ENCODE measurements around the gene POLR1A. TPM values are rescaled to one million over a fixed set of nuclear protein-coding genes. Genes with fewer than 3 reads are reported as not detected.

Gene POLR1A
- total RNA-seq, 1 experiment from 2014 or later = 29.7 TPM

DNA sequence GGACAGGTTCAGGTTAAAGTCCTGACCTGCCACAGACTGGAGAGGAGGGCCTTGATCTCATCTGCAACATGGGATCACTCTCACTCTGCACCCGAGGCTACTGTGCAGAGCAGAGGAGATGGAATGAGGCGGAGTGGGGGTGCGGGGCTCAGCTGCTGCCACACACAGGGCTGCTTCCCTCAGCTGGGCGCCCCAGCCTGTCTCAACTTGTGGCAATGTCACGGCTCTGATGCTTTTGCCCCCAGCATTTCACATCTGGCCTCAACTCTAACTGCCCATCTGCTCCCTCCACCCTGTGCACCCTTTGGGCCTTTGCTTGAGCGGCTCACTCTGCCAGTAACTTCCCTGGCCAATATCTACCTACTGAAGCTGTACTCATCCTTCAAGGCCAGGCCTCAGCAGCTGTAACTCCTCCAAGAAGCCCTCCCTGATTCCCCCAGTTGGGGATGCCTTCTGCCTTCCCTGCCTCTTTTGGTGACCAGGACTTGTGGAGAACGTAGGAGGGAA lies 70.3 kb downstream of the POLR1A start:
- no peaks in the 10 kb centered on the region for H3K9me2 ChIP-seq (ENCODE audit: insufficient read depth)
- TF ChIP-seq, protein P1, sequence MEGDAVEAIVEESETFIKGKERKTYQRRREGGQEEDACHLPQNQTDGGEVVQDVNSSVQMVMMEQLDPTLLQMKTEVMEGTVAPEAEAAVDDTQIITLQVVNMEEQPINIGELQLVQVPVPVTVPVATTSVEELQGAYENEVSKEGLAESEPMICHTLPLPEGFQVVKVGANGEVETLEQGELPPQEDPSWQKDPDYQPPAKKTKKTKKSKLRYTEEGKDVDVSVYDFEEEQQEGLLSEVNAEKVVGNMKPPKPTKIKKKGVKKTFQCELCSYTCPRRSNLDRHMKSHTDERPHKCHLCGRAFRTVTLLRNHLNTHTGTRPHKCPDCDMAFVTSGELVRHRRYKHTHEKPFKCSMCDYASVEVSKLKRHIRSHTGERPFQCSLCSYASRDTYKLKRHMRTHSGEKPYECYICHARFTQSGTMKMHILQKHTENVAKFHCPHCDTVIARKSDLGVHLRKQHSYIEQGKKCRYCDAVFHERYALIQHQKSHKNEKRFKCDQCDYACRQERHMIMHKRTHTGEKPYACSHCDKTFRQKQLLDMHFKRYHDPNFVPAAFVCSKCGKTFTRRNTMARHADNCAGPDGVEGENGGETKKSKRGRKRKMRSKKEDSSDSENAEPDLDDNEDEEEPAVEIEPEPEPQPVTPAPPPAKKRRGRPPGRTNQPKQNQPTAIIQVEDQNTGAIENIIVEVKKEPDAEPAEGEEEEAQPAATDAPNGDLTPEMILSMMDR (conservative IDR thresholded peaks at IDR 0.05) = no peak
- no peak for TF ChIP-seq EZH2 (IDR thresholded peaks at IDR 0.05; ENCODE audit: low read depth)
- no peaks in the 10 kb centered on the region for H4K20me1 ChIP-seq (ENCODE audit: insufficient read depth)
- BruUV-seq (replicated peaks) = no TSS peak
- no peak overlapping the region for H3K27ac ChIP-seq
- H3K36me3 ChIP-seq (ENCODE audit: low read depth) = peaks cover 24% of the 10 kb centered on the region
- no peaks in the 10 kb centered on the region for H3K27me3 ChIP-seq (ENCODE audit: insufficient read depth, low read depth)
- ChIA-PET CTCF (interaction anchor here (0.6 kb wide), 1 partner anchor 147 kb away, joined by 3 read pairs; the partner anchor contains the start of gene ST3GAL5), POLR2A (ENCODE audit: unreplicated experiment) (no interaction called here)
- no peaks in the 10 kb centered on the region for H3K4me1 ChIP-seq (replicated peaks; ENCODE audit: insufficient read depth)
- no peak overlapping the region for H3K4me2 ChIP-seq
- no peak for DNase-seq
- no peak overlapping the region for H3K4me3 ChIP-seq
- intact Hi-C loops (cut with micrococcal nuclease; ENCODE audit: unreplicated experiment) = no loop called here
- H3K79me2 ChIP-seq (ENCODE audit: low read depth) = no peaks in the 10 kb centered on the region
- no peaks in the 10 kb centered on the region for H3F3A ChIP-seq (ENCODE audit: insufficient read depth, low read depth)
- H3K9me3 ChIP-seq (ENCODE audit: insufficient read depth, low read depth) = no peaks in the 10 kb centered on the region
- H2AFZ ChIP-seq = no peak overlapping the region

DNA sequence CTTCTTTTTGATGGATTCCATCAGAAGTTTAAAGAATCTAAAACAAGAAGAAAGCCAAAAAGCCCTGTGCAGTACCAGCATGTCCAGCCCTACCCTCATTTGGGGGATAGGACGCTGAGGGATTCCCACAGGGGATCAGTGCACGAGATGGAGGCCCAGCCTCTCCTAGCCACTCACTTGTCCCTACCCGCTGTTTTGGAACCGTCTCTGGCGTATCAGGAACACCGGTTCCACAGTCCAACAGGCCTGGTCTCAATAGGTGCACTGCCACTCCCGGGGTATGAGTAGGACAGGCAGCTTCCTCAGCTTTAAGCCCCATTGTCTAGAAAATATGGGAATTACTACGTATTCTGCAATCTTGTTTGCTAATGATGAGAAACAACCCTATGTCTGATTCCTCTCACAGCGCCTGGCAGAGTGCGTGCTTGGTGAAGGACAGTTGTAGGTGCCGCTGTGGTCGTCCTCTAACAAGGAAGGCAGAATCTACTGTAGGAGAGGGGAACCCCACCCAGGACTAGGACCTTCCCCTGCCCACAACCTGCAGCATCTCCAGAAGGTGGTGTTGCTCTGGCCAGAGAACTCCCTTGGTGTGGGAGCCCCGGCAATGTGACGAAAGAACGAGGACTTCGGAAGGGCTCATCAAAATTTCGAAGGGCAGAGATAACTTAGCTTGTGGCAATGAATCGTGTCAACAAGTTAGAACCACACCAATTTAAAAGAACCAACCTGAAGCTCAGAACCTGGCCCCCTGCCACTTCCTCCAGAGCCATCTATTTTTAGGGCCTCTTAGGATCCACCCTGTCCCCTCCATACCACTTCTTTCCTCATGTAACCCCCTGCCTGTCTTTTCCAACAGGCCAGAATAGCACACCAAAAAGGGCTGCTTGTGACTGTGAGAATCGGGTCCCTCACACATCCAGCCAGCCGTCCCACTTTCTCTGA lies 71.7 kb downstream of the POLR1A start:
- no peaks in the 10 kb centered on the region for H3K27me3 ChIP-seq (ENCODE audit: insufficient read depth, low read depth)
- H3K9me3 ChIP-seq (ENCODE audit: insufficient read depth, low read depth) = no peaks in the 10 kb centered on the region
- POLR2A ChIA-PET (ENCODE audit: unreplicated experiment) = no interaction called here
- no peak overlapping the region for H3K4me2 ChIP-seq
- H3K4me3 ChIP-seq = no peak overlapping the region
- H2AFZ ChIP-seq = no peak overlapping the region
- H3K9me2 ChIP-seq (ENCODE audit: insufficient read depth) = no peaks in the 10 kb centered on the region
- intact Hi-C loops (cut with micrococcal nuclease; ENCODE audit: unreplicated experiment) = no loop called here
- BruUV-seq (replicated peaks) = no TSS peak
- no peaks in the 10 kb centered on the region for H3K79me2 ChIP-seq (ENCODE audit: low read depth)
- no peaks in the 10 kb centered on the region for H4K20me1 ChIP-seq (ENCODE audit: insufficient read depth)
- DNase-seq = no peak
- no peak for TF ChIP-seq EZH2 (IDR thresholded peaks at IDR 0.05; ENCODE audit: low read depth)
- TF ChIP-seq, protein P1 (conservative IDR thresholded peaks at IDR 0.05) = no peak
- peaks cover 26% of the 10 kb centered on the region for H3K36me3 ChIP-seq (ENCODE audit: low read depth)
- H3K4me1 ChIP-seq (replicated peaks; ENCODE audit: insufficient read depth) = no peaks in the 10 kb centered on the region
- H3K27ac ChIP-seq = no peak overlapping the region
- CTCF ChIA-PET = no interaction called here
- no peaks in the 10 kb centered on the region for H3F3A ChIP-seq (ENCODE audit: insufficient read depth, low read depth)

DNA sequence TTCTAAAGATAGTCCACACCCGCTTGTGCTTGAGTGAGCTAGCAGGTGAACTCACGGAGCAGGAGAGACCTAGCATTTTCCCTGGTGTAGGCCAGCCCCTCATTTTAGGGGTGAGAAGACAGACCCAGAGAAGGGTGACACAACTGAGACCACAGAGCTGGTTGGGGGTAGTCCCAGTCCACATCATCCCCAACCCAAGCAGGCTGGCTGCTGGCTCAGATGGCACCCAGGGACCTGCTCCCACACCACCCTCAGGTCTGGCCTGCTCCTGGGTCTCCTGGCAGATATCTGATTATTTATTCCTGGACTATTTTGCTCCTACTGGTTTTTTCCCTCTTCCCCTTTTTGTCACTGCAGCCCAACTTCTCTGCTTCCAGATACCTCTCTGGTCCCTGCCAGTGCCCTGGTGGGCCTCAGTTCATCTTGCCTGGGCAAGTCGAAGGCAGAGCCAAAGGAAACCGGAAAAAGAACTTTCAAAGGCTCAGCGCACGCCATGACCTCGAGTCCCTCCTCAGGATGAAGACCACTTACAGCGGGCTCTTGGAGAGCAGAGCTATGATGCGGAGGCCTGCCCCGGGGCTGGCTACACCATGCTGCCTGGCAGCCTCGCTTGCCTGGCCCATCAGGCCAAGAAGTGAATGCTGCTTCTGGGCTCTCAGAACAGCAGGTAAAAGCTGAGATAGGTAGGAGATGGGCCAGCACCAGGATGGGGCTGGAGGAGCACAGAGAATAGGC lies 72.7 kb downstream of the POLR1A start:
- H3K4me1 ChIP-seq (replicated peaks; ENCODE audit: insufficient read depth) = no peaks in the 10 kb centered on the region
- no peak overlapping the region for H3K4me2 ChIP-seq
- H3K79me2 ChIP-seq (ENCODE audit: low read depth) = no peaks in the 10 kb centered on the region
- no peaks in the 10 kb centered on the region for H3K27me3 ChIP-seq (ENCODE audit: insufficient read depth, low read depth)
- BruUV-seq (replicated peaks) = no TSS peak
- no peak for DNase-seq
- ChIA-PET POLR2A (ENCODE audit: unreplicated experiment) (interaction anchor here (0.5 kb wide), 1 partner anchor 275 kb away, joined by 11 read pairs; no protein-coding TSS in a partner anchor), CTCF (no interaction called here)
- no peak for TF ChIP-seq EZH2 (IDR thresholded peaks at IDR 0.05; ENCODE audit: low read depth)
- TF ChIP-seq, protein P1 (conservative IDR thresholded peaks at IDR 0.05) = no peak
- no peak overlapping the region for H2AFZ ChIP-seq
- no peaks in the 10 kb centered on the region for H3F3A ChIP-seq (ENCODE audit: insufficient read depth, low read depth)
- H3K27ac ChIP-seq = no peak overlapping the region
- H4K20me1 ChIP-seq (ENCODE audit: insufficient read depth) = no peaks in the 10 kb centered on the region
- H3K9me3 ChIP-seq (ENCODE audit: insufficient read depth, low read depth) = no peaks in the 10 kb centered on the region
- intact Hi-C loops (cut with micrococcal nuclease; ENCODE audit: unreplicated experiment) = no loop called here
- no peaks in the 10 kb centered on the region for H3K9me2 ChIP-seq (ENCODE audit: insufficient read depth)
- no peak overlapping the region for H3K4me3 ChIP-seq
- peaks cover 26% of the 10 kb centered on the region for H3K36me3 ChIP-seq (ENCODE audit: low read depth)

Measured in PC-9 (cell line).